HepG2 (cell line): Measurements from ENCODE around the gene LRIG1. TPM values are rescaled to one million over a fixed set of nuclear protein-coding genes. Genes with fewer than 3 reads are reported as not detected.
A peak's percentile ranks its signal among the peaks of the same experiment; 100 is the strongest.

Experiments used
- ETV5 ChIP-seq: IDR thresholded peaks from 2 replicates; pipeline ENCODE4 v1.6.1; 2018; ENCODE audit warnings: missing biosample characterization, missing genetic modification reagents, inconsistent platforms, borderline replicate concordance
- FOXK1 ChIP-seq: sonication (generic); formaldehyde crosslinking; IDR thresholded peaks from 2 replicates; pipeline ENCODE4 v1.4.0; 2020; ENCODE audit warnings: low read depth, missing genetic modification reagents, borderline replicate concordance
- GPN1 ChIP-seq: sonication (generic); formaldehyde crosslinking; IDR thresholded peaks from 2 replicates; pipeline ENCODE4 v1.5.1; 2020; ENCODE audit warnings: missing genetic modification reagents, borderline replicate concordance
- MXD1 ChIP-seq: sonication (generic); formaldehyde crosslinking; IDR thresholded peaks from 2 replicates; pipeline ENCODE4 v1.4.0; 2020; ENCODE audit warnings: mild to moderate bottlenecking, missing genetic modification reagents
- NCOA2 ChIP-seq: sonication (generic); formaldehyde crosslinking; IDR thresholded peaks from 2 replicates; pipeline ENCODE4 v1.8.0; 2022; ENCODE audit warnings: inconsistent platforms
- RCOR2 ChIP-seq: IDR thresholded peaks from 2 replicates; pipeline ENCODE4 v1.6.1; 2016; ENCODE audit warnings: missing biosample characterization, missing genetic modification reagents
- TBX3 ChIP-seq: fragments of 450-650 bp; IDR thresholded peaks from 2 replicates; pipeline ENCODE4 v1.6.1; 2017; ENCODE audit warnings: antibody characterized with exemption, mild to moderate bottlenecking, inconsistent platforms, borderline replicate concordance
- TRIM24 ChIP-seq: sonication (generic); formaldehyde crosslinking; IDR thresholded peaks from 2 replicates; pipeline ENCODE4 v1.8.0; 2022; ENCODE audit warnings: mild to moderate bottlenecking, missing genetic modification reagents
- TSC22D2 ChIP-seq: sonication (generic); formaldehyde crosslinking; IDR thresholded peaks from 2 replicates; pipeline ENCODE4 v1.5.1; 2020; ENCODE audit warnings: missing genetic modification reagents, mild to moderate bottlenecking, borderline replicate concordance
- UBTF ChIP-seq: sonication (generic); formaldehyde crosslinking; IDR thresholded peaks from 2 replicates; pipeline ENCODE4 v1.4.0; 2020; ENCODE audit warnings: mild to moderate bottlenecking, missing genetic modification reagents
- ZBTB1 ChIP-seq: sonication (generic); formaldehyde crosslinking; IDR thresholded peaks from 2 replicates; pipeline ENCODE4 v1.4.0; 2020; ENCODE audit warnings: missing genetic modification reagents, borderline replicate concordance
- ZFP36L2 ChIP-seq: sonication (generic); formaldehyde crosslinking; IDR thresholded peaks from 2 replicates; pipeline ENCODE4 v1.4.0; 2020; ENCODE audit warnings: missing genetic modification reagents
- ZKSCAN8 ChIP-seq: IDR thresholded peaks from 2 replicates; pipeline ENCODE4 v1.6.1; 2016; ENCODE audit warnings: borderline replicate concordance, missing genetic modification reagents, missing compliant biosample characterization
- ZNF224 ChIP-seq: sonication (generic); formaldehyde crosslinking; IDR thresholded peaks from 2 replicates; pipeline ENCODE4 v1.5.0; 2020; ENCODE audit warnings: mild to moderate bottlenecking, missing genetic modification reagents
- ZNF256 ChIP-seq: sonication (generic); formaldehyde crosslinking; conservative IDR thresholded peaks from 2 replicates; pipeline ENCODE4 v1.4.0; 2020; ENCODE audit warnings: missing genetic modification reagents
- ZNF292 ChIP-seq: sonication (generic); formaldehyde crosslinking; IDR thresholded peaks from 2 replicates; pipeline ENCODE4 v1.8.1; 2022; ENCODE audit warnings: mild to moderate bottlenecking, low read depth, missing genetic modification reagents, borderline replicate concordance
- ZNF441 ChIP-seq: sonication (generic); formaldehyde crosslinking; IDR thresholded peaks from 2 replicates; pipeline ENCODE4 v1.7.0; 2021; ENCODE audit warnings: missing genetic modification reagents, borderline replicate concordance
- ZNF792 ChIP-seq: IDR thresholded peaks from 2 replicates; pipeline ENCODE4 v1.6.1; 2016
- polyA plus RNA-seq, 8 experiments: library from polyadenylated mRNA; depleted of rRNA in 3 of 8; stranded (reverse) in 7 of 8; unstranded in 1 of 8; fragments of >200 nt; fragmentation: Illumina TruSeq in 4 of 8; extraction: Trizol in 4 of 8; gene quantifications; 2 replicates each; pipeline versions ENCODE4 v1.2.1 to v1.2.3, GENCODE V29; 2011 to 2016; ENCODE audit warnings: low read depth in 4 of 8, missing spikeins in 1 of 8, mixed read lengths in 1 of 8; ENCODE audit not compliant: insufficient read depth in 1 of 8
- total RNA-seq, 5 experiments: library from RNA; depleted of rRNA; stranded (reverse); fragments of >200 nt; fragmentation: Illumina TruSeq; extraction: Trizol; gene quantifications; 2 replicates each; pipeline ENCODE4 v1.2.3, GENCODE V29; 2016; ENCODE audit warnings: low read depth in 1 of 5
- TF ChIP-seq, protein P1 (sequence below): sonication (generic); formaldehyde crosslinking; IDR thresholded peaks from 2 replicates; pipeline ENCODE4 v1.8.1; 2023; ENCODE audit warnings: mild to moderate bottlenecking, inconsistent platforms, moderate library complexity, missing genetic modification reagents, borderline replicate concordance

Gene LRIG1
- total and polyA plus RNA-seq, 2 of the 13 experiments (the other 11 are each of a cell fraction or from before 2014, with no cell fraction given) = 17.8 to 24.8 TPM

GRCh38 chr3:66500576-66501482 lies at the start of gene LRIG1 (continued):
- TF ChIP-seq, protein P1, sequence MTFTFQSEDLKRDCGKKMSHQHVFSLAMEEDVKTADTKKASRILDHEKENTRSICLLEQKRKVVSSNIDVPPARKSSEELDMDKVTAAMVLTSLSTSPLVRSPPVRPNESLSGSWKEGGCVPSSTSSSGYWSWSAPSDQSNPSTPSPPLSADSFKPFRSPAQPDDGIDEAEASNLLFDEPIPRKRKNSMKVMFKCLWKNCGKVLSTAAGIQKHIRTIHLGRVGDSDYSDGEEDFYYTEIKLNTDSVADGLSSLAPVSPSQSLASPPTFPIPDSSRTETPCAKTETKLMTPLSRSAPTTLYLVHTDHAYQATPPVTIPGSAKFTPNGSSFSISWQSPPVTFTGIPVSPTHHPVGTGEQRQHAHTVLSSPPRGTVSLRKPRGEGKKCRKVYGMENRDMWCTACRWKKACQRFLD (CRISPR knock-in tag) = no peak
- TF ChIP-seq ZKSCAN8 (CRISPR knock-in tag) (peak; percentile 55; the same call in 1 of the 2 replicates), ZBTB1 (CRISPR knock-in tag) (no peak), TBX3 (peak; percentile 100), ZNF792 (peak; percentile 52; the same call in 1 of the 2 replicates), MXD1 (no peak; the same call in 1 of the 2 replicates), UBTF (CRISPR knock-in tag) (peak; percentile 47; the same call in 1 of the 2 replicates), ZNF292 (no peak; the same call in 1 of the 2 replicates), GPN1 (CRISPR knock-in tag) (no peak), RCOR2 (CRISPR knock-in tag) (peak; percentile 58; the same call in 1 of the 2 replicates), TSC22D2 (CRISPR knock-in tag) (peak; percentile 34; the same call in 1 of the 2 replicates), NCOA2 (CRISPR knock-in tag) (peak; percentile 56; the same call in 1 of the 2 replicates), ZNF441 (no peak; the same call in 1 of the 2 replicates), TRIM24 (no peak), ZFP36L2 (no peak), ZNF224 (CRISPR knock-in tag) (peak; percentile 80; the same call in 1 of the 2 replicates), FOXK1 (CRISPR knock-in tag) (peak; percentile 63; the same call in 1 of the 2 replicates), ZNF256 (CRISPR knock-in tag) (no peak), ETV5 (CRISPR knock-in tag) (peak; percentile 38; the same call in 1 of the 2 replicates)
